ENCODE results near the gene RASL11B.

The RASL11B gene

GRCh38 chr4:52911684-52912294 lies 49.7 kb downstream of the RASL11B start:
- H3K9ac ChIP-seq = no peak overlapping the region
- no peaks in the 10 kb centered on the region for H3K27me3 ChIP-seq (ENCODE audit: control insufficient read depth, insufficient read depth, low read length)
- no peaks in the 10 kb centered on the region for H3K79me2 ChIP-seq
- no peak overlapping the region for H2AFZ ChIP-seq
- no peak overlapping the region for H3K27ac ChIP-seq
- H3K4me2 ChIP-seq (ENCODE audit: low read length) = no peak overlapping the region
- TF ChIP-seq, protein P1, sequence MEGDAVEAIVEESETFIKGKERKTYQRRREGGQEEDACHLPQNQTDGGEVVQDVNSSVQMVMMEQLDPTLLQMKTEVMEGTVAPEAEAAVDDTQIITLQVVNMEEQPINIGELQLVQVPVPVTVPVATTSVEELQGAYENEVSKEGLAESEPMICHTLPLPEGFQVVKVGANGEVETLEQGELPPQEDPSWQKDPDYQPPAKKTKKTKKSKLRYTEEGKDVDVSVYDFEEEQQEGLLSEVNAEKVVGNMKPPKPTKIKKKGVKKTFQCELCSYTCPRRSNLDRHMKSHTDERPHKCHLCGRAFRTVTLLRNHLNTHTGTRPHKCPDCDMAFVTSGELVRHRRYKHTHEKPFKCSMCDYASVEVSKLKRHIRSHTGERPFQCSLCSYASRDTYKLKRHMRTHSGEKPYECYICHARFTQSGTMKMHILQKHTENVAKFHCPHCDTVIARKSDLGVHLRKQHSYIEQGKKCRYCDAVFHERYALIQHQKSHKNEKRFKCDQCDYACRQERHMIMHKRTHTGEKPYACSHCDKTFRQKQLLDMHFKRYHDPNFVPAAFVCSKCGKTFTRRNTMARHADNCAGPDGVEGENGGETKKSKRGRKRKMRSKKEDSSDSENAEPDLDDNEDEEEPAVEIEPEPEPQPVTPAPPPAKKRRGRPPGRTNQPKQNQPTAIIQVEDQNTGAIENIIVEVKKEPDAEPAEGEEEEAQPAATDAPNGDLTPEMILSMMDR (IDR thresholded peaks at IDR 0.05) = peak; percentile 28
- H3K4me1 ChIP-seq = no peaks in the 10 kb centered on the region
- no peaks in the 10 kb centered on the region for H3K36me3 ChIP-seq (ENCODE audit: control insufficient read depth, insufficient read depth, low read length)
- H3K4me3 ChIP-seq (ENCODE audit: low read depth, low read length) = no peak overlapping the region
- H3K9me3 ChIP-seq (ENCODE audit: control insufficient read depth, low read length) = no peaks in the 10 kb centered on the region

GRCh38 chr4:52912608-52913007 lies 50.5 kb downstream of the RASL11B start:
- Histone ChIP-seq H3K9me3 (ENCODE audit: control insufficient read depth, low read length) (no peaks in the 10 kb centered on the region), H3K9ac (no peak overlapping the region), H3K4me3 (ENCODE audit: low read depth, low read length) (no peak overlapping the region), H3K79me2 (no peaks in the 10 kb centered on the region), H3K36me3 (ENCODE audit: control insufficient read depth, insufficient read depth, low read length) (no peaks in the 10 kb centered on the region), H2AFZ (no peak overlapping the region), H3K4me2 (ENCODE audit: low read length) (no peak overlapping the region), H3K27ac (no peak overlapping the region), H3K27me3 (ENCODE audit: control insufficient read depth, insufficient read depth, low read length) (no peaks in the 10 kb centered on the region), H3K4me1 (no peaks in the 10 kb centered on the region)
- TF ChIP-seq, protein P1 (IDR thresholded peaks at IDR 0.05) = no peak

- Histone ChIP-seq H3K9me3 (ENCODE audit: control insufficient read depth, low read length) (no peaks in the 10 kb centered on the region), H3K79me2 (no peaks in the 10 kb centered on the region), H3K9ac (no peak overlapping the region), H3K4me2 (ENCODE audit: low read length) (no peak overlapping the region), H3K4me1 (no peaks in the 10 kb centered on the region), H2AFZ (no peak overlapping the region), H3K27me3 (ENCODE audit: control insufficient read depth, insufficient read depth, low read length) (no peaks in the 10 kb centered on the region), H3K4me3 (ENCODE audit: low read depth, low read length) (no peak overlapping the region), H3K36me3 (ENCODE audit: control insufficient read depth, insufficient read depth, low read length) (no peaks in the 10 kb centered on the region), H3K27ac (no peak overlapping the region)
- TF ChIP-seq, protein P1 (IDR thresholded peaks at IDR 0.05) = no peak
Observed at GRCh38 chr4:52914051-52914605, 52.0 kb downstream of the RASL11B start.

DNA sequence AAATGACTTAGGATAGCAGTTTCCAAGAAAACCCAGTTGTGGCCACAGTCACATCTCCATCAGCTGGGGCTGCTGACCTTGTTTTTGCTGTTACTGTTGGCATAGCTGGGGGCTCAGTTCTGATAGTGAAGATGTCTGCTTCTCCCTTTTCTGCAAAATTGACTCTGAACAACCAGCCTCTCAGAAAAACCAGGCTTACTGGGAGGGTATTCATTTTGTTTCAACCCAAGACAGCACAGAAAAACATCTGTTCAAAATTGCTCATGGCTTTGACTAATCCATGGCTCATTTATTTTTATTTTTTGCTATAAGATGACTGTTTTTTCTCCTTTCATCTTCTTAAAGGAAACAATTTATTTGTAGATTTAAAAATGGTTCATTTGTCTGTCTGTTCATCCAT lies 53.1 kb downstream of the RASL11B start:
- Histone ChIP-seq H3K9me3 (ENCODE audit: control insufficient read depth, low read length) (no peaks in the 10 kb centered on the region), H3K4me3 (ENCODE audit: low read depth, low read length) (no peak overlapping the region), H3K36me3 (ENCODE audit: control insufficient read depth, insufficient read depth, low read length) (no peaks in the 10 kb centered on the region), H3K27ac (no peak overlapping the region), H3K9ac (no peak overlapping the region), H2AFZ (no peak overlapping the region), H3K4me2 (ENCODE audit: low read length) (no peak overlapping the region), H3K4me1 (no peaks in the 10 kb centered on the region), H3K27me3 (ENCODE audit: control insufficient read depth, insufficient read depth, low read length) (no peaks in the 10 kb centered on the region), H3K79me2 (no peaks in the 10 kb centered on the region)
- TF ChIP-seq, protein P1 (IDR thresholded peaks at IDR 0.05) = no peak

DNA sequence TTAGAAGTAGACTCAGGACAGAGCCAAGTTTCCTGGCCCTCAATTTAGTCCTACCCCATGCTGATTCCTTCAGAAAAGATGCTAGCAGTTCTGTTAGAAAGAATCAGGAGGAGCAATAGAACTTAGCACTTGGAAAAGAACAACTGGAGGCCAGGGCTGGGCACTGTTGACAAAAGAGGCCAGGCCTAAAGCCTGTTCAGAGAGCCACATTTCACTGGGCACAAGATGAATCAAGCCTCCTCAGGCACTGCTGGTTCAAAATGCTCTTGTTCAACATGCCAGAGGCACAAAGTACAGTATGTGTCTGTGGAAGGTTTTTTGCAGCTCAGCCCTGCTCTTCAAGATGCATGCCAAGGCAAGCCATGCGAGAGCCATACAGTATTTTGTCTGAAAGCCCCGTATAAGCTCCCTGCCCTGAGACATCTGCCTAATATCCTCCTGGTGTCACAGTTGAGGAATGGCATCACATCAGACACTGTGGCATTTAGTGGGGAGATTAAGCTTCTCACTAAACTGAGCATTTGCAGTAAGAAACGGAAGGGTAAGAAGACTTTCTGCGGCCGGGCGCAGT lies 53.7 kb downstream of the RASL11B start:
- Histone ChIP-seq H3K27ac (no peak overlapping the region), H3K27me3 (ENCODE audit: control insufficient read depth, insufficient read depth, low read length) (no peaks in the 10 kb centered on the region), H3K9me3 (ENCODE audit: control insufficient read depth, low read length) (no peaks in the 10 kb centered on the region)

More for the DNA sequence above, 53.7 kb downstream of the RASL11B start:
- Histone ChIP-seq H3K4me1 (no peaks in the 10 kb centered on the region), H3K36me3 (ENCODE audit: control insufficient read depth, insufficient read depth, low read length) (no peaks in the 10 kb centered on the region), H3K4me2 (ENCODE audit: low read length) (no peak overlapping the region), H3K79me2 (no peaks in the 10 kb centered on the region), H3K9ac (no peak overlapping the region), H2AFZ (no peak overlapping the region), H3K4me3 (ENCODE audit: low read depth, low read length) (no peak overlapping the region)
- TF ChIP-seq, protein P1 (IDR thresholded peaks at IDR 0.05) = no peak

Data from parathyroid adenoma (tissue), 2 donors.